CD4-positive, alpha-beta T cell treated with Interleukin-2 at 100 ng/mL for 4 hours (primary cell): Measurements from ENCODE around the gene NAMPT.
"Not testable (repeated sequence)": the region's sequence is repeated elsewhere in the genome, so short reads cannot be mapped to it uniquely, and the experiment has no call there.

Source experiments
- DNase-seq: peaks from one replicate; pipeline ENCODE4 v3.0.0-alpha.2; 2020; ENCODE audit warnings: low spot score

NAMPT gene

GRCh38 chr7:106231856-106232490 lies 52.8 kb downstream of the NAMPT start:
- no peak for DNase-seq

GRCh38 chr7:106225856-106226255 lies 58.9 kb downstream of the NAMPT start:
- no peak for DNase-seq

- no peak for DNase-seq
Observed at GRCh38 chr7:106224797-106225196, 60.0 kb downstream of the NAMPT start.

GRCh38 chr7:106223156-106223555 lies 61.6 kb downstream of the NAMPT start:
- DNase-seq: no peak

DNA sequence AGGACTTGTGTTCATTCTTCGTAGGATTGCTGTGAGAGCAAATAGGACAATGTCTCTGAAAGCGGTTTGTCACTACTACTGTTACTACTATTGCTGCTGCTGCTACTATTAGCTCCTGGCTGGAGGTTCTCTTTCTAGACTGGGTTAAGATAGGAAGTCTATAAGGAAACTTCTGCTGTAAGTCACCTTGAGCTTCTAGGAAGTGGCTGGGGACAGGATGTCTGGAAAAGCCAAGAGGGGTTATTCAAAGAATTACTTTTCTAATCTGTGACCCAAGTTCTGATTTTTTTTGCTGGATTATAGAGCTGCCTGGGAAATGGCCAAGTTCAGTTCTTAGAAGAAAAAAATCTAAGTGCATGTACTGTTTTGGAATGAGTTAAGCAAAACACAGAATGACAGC lies 62.2 kb downstream of the NAMPT start:
- no peak for DNase-seq

DNA sequence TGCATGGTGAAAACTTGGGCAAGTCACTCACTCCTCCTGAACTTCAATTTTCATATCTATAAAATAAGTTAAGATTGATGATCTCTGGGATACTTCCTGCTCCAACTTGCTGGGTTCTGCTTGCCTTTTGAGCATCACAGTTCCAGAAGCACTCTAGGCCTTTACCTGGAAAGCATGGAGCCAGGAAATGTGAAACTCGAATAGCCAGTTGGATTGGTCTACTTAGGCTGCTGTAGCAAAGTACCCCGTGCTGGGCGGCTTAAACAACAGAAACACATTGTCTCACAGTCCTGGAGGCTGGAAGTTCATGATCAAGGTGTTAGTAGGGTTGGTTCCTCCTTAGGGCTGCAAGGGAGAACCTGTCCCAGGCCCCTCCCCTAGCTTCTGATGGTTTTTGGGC lies 64.5 kb downstream of the NAMPT start:
- DNase-seq: no peak

DNA sequence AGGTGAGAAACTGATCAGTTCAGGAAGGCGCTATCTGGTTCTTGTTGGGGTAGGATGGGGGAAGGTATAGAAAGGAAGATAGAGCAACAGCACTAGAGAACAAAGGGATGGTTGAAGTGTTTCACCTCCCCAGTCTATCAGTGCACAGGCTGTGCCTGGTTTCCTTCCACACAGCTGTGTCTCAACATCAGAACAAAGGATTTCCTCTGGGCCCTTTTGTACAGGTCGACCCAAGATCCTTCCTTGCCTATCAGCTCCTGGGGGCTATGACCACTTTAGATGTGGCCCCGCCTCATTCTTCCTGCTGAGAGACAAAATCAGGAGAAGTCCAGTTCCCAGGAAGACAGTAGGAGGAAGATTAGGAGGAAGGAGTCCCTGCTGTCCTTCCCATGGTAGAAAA lies 65.6 kb downstream of the NAMPT start:
- no peak for DNase-seq

GRCh38 chr7:106218546-106218945 lies 66.2 kb downstream of the NAMPT start:
- DNase-seq: no peak

DNA sequence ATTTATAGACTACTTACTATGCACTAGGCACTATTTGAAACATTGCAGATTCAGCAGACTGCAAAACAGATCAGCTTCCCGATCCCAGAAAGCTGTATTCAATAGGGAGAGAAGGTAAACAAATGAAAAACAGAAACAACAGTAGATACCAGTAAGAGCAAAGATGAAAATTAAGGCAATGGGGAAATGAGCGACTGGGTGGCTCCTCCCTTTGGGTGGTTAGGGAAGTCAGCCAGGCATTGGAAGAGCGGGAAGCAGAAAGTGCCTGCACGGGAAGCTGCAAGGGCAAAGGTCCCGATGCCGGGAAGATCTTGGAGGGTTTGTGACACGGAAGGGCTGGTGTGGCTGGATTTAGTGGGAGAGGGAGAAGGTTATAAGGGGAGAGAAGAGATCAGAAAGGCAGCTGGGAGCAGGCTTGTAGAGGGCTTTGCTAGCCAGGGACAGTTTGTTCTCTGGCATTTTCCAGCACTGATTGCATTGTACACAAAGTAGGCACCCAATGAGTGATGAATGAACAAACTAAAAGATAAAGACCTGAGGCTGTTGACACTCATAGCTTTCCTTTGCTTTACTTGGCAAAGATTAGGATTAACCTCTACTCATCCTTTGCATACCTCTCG lies 67.8 kb downstream of the NAMPT start:
- DNase-seq: no peak

DNA sequence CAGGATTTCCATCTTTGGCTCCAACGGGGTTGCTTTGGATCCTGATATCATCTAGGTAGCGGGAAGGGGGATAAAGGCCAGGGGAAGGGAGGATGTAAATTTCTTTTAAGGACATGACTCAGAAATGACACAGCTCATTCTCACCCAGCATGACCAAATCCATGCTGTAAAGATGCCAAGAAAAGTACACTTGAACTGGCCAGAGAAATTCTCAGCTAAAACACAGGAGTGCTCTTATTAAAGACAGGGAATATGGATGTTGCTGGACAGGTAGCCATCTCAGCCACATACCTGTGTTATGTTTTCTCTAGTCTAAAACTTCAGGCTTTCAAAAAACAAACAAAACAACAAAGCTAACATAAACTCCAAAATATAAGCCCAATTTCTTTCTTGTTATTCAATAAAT lies 68.3 kb downstream of the NAMPT start:
- no peak for DNase-seq

GRCh38 chr7:106215868-106216516 lies 68.8 kb downstream of the NAMPT start:
- DNase-seq: no peak

DNA sequence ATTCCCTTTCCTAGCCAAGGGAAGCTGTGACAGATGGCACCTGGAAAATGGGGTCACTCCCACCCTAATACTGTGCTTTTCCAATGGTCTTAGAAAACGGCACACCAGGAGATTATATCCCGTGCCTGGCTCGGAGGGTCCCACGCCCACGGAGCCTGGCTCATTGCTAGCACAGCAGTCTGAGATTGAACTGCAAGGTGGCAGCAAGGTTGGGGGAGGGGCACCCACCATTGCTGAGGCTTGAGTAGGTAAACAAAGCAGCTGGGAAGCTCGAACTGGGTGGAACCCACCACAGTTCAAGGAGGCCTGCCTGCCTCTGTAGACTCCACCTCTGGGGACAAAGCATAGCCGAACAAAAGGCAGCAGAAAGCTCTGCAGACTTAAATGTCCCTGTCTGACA lies 75.8 kb downstream of the NAMPT start:
- DNase-seq: not testable (repeated sequence)

DNA sequence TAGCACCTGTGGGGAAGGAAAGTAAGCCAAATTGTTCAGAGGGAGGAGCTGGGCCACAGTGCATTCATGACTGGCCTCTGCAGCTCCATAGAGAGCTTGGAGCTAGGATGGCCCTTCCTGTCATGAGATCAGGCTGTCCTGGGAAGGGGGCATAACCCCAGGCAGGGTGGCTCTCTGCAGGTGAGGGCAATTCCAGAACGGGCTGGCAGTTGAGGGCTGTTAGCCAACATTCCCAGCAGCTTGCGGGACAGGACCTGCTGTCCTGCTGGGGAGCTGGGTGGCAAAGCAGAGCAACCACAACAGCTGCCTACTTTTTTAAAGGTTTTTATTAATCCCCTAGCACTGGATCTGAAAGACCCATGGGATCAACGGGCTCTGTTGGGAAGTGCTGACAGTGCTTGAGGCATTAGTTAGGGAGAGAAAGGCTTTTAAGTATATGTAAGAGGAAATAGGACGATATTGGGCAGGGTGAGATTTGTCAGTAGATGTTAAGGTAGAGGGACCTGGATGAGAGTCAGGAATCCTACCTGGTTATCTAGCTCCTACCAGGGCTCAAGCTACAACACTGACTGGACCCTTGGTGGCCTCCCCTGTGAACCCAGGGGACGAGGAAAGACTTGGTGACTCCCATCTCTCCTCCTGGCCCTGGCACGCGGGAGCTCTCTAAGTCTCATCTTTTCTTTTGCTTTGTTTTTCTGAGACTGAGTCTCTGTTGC lies 77.8 kb downstream of the NAMPT start:
- DNase-seq: no peak

- DNase-seq: no peak
Observed at GRCh38 chr7:106205621-106206222, 79.1 kb downstream of the NAMPT start.

DNA sequence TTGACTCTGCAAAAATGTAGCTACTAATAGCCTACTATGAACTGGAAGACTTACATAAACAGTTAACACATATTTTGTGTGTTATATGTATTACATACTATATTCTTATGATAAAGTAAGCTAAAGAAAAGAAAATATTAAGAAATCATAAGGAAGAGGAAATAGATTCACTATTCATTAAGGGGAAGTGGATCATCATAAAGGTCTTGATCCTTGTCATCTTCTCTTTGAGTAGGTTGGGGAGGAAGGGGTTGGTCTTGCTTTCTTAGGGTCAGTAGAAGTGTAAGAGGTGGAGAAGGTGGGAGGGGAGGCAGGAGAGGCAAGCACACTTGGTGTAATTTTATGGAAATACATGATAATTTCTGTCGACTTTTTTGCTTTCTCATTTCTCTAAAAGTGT lies 81.3 kb downstream of the NAMPT start:
- no peak for DNase-seq

DNA sequence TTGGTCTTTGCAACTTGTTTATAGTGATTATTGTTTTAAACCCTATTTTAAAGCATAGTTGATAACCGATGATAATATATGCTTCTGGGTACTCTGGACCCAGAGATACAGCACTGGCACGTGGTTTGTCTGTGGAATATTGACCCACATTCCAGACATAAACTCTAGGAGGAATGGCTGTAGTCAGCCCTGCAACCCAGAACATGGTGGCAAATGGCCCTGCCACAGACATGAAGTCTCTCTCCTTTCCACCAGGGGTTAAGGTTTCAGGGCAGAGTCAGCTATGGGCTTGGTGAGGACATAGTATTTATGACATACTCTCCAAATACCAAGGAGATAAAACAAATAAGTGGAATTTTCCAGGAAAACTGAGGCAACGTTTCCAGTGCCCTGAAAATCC lies 83.6 kb downstream of the NAMPT start:
- no peak for DNase-seq

DNA sequence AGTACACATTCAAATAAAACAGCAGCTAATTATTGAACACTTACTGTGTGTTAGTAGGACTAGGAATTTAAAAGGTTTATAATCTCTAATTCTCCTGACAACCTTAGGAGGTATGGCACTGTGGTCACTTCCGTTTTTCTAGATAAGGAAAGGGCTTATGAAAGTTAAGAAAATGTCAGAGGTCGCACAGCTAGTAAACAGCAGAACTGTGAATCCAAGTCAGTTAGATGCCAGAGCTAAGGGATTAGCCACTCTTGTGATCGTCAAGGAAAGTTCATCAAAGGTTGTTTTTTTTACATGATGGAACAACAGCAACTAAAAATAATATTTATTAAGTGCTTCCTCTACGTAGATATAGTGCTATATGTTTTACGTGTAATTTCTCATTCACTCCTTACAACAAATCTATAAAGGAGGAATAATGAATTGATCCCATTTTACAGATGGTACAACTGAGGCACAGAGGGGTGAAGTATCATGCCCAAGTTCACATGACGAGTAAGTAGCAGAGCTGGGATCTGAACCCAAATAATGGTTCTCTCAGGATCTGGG lies 84.9 kb downstream of the NAMPT start:
- no peak for DNase-seq

GRCh38 chr7:106199024-106199423 lies 85.8 kb downstream of the NAMPT start:
- no peak for DNase-seq
